Omental fat pad (tissue), 4 donors: ENCODE data around the gene SLCO1B3. TPM values are rescaled to one million over a fixed set of nuclear protein-coding genes. Genes with fewer than 3 reads are reported as not detected.

Source experiments
- ATAC-seq: fragments of 150-250 bp; one replicate; pipeline ENCODE4 v1.9.1; 2016; ENCODE audit warnings: mild to moderate bottlenecking, moderate library complexity; ENCODE audit not compliant: low FRiP score
- DNase-seq: peaks from one replicate; pipeline ENCODE4 v3.0.0-alpha.2; 2019; ENCODE audit warnings: low spot score
- CTCF ChIP-seq, 3 donors: fragments of 450-650 bp; IDR thresholded peaks; one replicate each; pipeline ENCODE4 v1.5.1; 2016 to 2017; ENCODE audit warnings: antibody characterized with exemption in 3 of 3, mild to moderate bottlenecking in 3 of 3, moderate library complexity in 2 of 3
- small RNA-seq: library from RNA; depleted of rRNA; stranded (forward); fragments of <200 nt; gene quantifications from one replicate; pipeline ENCODE3, GENCODE V24; 2016
- total RNA-seq, 4 donors: library from RNA; depleted of rRNA; stranded (reverse); fragments of >200 nt; gene quantifications; one replicate each; pipeline ENCODE4 v1.1.0, GENCODE V29; 2016

Gene SLCO1B3
- total RNA-seq, 4 donors from 2014 or later = 0.47 TPM; not detected in 3

GRCh38 chr12:20950248-20950647 lies 139.7 kb downstream of the SLCO1B3 start:
- DNase-seq = no peak
- TF ChIP-seq CTCF (IDR thresholded peaks at IDR 0.05) = no peak
- ATAC-seq = no peak

GRCh38 chr12:20963303-20963702 lies 152.8 kb downstream of the SLCO1B3 start:
- ATAC-seq = no peak
- no peak for TF ChIP-seq CTCF (IDR thresholded peaks at IDR 0.05)
- DNase-seq = no peak

- no peak for TF ChIP-seq CTCF (IDR thresholded peaks at IDR 0.05)
- DNase-seq = no peak
- ATAC-seq = no peak
Measured at GRCh38 chr12:20963762-20964161, 153.3 kb downstream of the SLCO1B3 start.

Small RNA genes within 50 kb of the gene (small RNA-seq; reads per million reads assigned to genes)
- gene AC011604.1 = not detected

Other genes starting within 250 kb of the SLCO1B3 start
- 1 to 10 TPM in 2 of 4 donors, under 1 TPM in 2; 0.48 to 2.5 (median 1.0) TPM for gene SLCO1C1, start 115.4 kb upstream of the SLCO1B3 start, total RNA-seq